Fibroblast of lung (primary cell): Measurements from ENCODE around the gene MBL2. TPM values are rescaled to one million over a fixed set of nuclear protein-coding genes. Genes with fewer than 3 reads are reported as not detected.

Experiments
- DNase-seq, 2 donors: peaks; one replicate each; pipeline versions ENCODE4 v3.0.0 to v3.0.0-alpha.2; 2010; ENCODE audit warnings: low read depth in 2 of 2
- H2AFZ ChIP-seq: 2 replicates; pipeline ENCODE4 v1.5.1; 2012; ENCODE audit warnings: low read length, control low read depth, inconsistent platforms
- H3K27ac ChIP-seq: 2 replicates; pipeline ENCODE4 v1.5.1; 2011; ENCODE audit warnings: low read length, control low read depth; ENCODE audit not compliant: insufficient read depth
- H3K27me3 ChIP-seq: 2 replicates; pipeline ENCODE4 v1.5.1; 2011; ENCODE audit warnings: mild to moderate bottlenecking, low read length; ENCODE audit not compliant: control insufficient read depth, insufficient read depth
- H3K36me3 ChIP-seq: 2 replicates; pipeline ENCODE4 v1.5.1; 2011; ENCODE audit warnings: low read length; ENCODE audit not compliant: control insufficient read depth, insufficient read depth
- H3K4me1 ChIP-seq: 2 replicates; pipeline ENCODE4 v1.5.1; 2011; ENCODE audit warnings: low read length; ENCODE audit not compliant: control insufficient read depth, insufficient read depth; ENCODE audit errors: extremely low read depth
- H3K4me2 ChIP-seq: 2 replicates; pipeline ENCODE4 v1.5.1; 2011; ENCODE audit warnings: low read length, control low read depth; ENCODE audit not compliant: insufficient read depth; ENCODE audit errors: extremely low read depth
- H3K4me3 ChIP-seq, 4 experiments: fragments of 200-600 bp in 1 of 4; sonication (generic) in 1 of 4; replicated peaks in 1 of 4; 2 replicates each; pipeline ENCODE4 v1.5.1; 2011 to 2016; ENCODE audit warnings: low read length in 4 of 4, low read depth in 3 of 4, mild to moderate bottlenecking in 3 of 4, control low read depth in 2 of 4, inconsistent platforms in 1 of 4, mixed read lengths in 1 of 4; ENCODE audit not compliant: insufficient read depth in 1 of 4; ENCODE audit errors: control extremely low read depth in 1 of 4
- H3K79me2 ChIP-seq: 2 replicates; pipeline ENCODE4 v1.5.1; 2012; ENCODE audit warnings: mild to moderate bottlenecking, low read length, inconsistent platforms; ENCODE audit not compliant: control insufficient read depth, insufficient read depth
- H3K9ac ChIP-seq: 2 replicates; pipeline ENCODE4 v1.5.1; 2011; ENCODE audit warnings: mild to moderate bottlenecking, low read length, control low read depth; ENCODE audit not compliant: insufficient read depth
- H3K9me3 ChIP-seq: 2 replicates; pipeline ENCODE4 v1.5.1; 2012; ENCODE audit warnings: low read depth, low read length; ENCODE audit not compliant: control insufficient read depth, insufficient read depth
- H4K20me1 ChIP-seq: 2 replicates; pipeline ENCODE4 v1.5.1; 2011; ENCODE audit warnings: low read length; ENCODE audit not compliant: control insufficient read depth, insufficient read depth; ENCODE audit errors: extremely low read depth
- CTCF ChIP-seq, 2 donors: IDR thresholded peaks in 1 of 2; conservative IDR thresholded peaks in 1 of 2; 1 replicate in 1 of 2; 2 replicates in 1 of 2; pipeline ENCODE4 v1.5.1; 2011 to 2012; ENCODE audit warnings: low read length in 2 of 2, control low read depth in 1 of 2, inconsistent platforms in 1 of 2, low read depth in 1 of 2, mild to moderate bottlenecking in 1 of 2
- EZH2 ChIP-seq: IDR thresholded peaks from 2 replicates; pipeline ENCODE4 v1.5.1; 2012; ENCODE audit warnings: low read length, control low read depth, mild to moderate bottlenecking; ENCODE audit errors: missing control alignments
- polyA plus RNA-seq, 2 donors: library from polyadenylated mRNA; depleted of rRNA in 1 of 2; stranded (reverse) in 1 of 2; unstranded in 1 of 2; fragments of >200 nt; gene quantifications; 2 replicates each; pipeline ENCODE4 v1.2.1, GENCODE V29; 2011 to 2012; ENCODE audit warnings: missing spikeins in 1 of 2
- total RNA-seq: library from RNA; depleted of rRNA; stranded (reverse); fragments of >200 nt; gene quantifications from 2 replicates; pipeline ENCODE4 v1.2.1, GENCODE V29; 2014

MBL2 gene
- total and polyA plus RNA-seq, 2 donors (not counting 1 experiment from before 2014, with no cell fraction given), result not detected

- H3K4me2 ChIP-seq, result no peak overlapping the region
- no peaks in the 10 kb centered on the region for H3K9me3 ChIP-seq
- H3K36me3 ChIP-seq, result no peaks in the 10 kb centered on the region
Observed at GRCh38 chr10:52740155-52740549, 32.4 kb downstream of the MBL2 start.

DNA sequence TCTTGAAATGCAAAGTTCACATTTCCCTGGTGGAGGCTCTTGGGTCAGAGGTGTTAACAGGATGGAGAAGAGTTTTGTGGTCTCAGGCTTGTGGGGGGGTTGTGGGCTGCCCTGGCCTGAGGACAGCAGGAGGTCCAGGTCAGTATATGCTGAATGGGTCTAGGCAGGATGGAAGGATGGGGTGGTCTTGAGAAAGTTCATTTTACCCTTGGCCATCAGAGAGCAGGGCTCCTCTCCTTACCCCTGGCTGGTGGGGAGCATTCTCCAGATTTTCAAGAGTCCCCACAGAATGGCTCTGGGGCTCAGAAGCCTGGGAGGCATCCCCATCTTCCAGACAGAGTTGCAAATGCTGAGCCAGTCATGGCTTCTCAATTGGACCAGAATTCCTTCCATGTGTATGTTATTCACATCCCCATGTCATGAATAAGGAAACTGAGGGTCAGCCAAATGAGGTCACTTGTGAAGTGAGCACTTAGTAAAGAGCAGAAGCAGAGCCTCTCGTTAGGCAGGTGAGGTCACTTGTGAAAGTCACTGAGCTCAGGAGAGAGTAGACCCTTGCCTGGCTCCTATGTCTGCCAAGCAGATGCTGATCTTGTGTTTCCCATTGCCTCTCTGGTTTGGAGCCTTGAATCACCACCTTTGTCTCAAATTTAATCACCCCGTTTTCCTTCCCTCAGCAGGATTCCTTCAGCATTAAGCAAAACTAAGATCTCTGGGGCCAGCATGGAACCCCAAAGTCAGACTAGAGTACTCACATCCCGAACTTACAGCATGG, 33.0 kb downstream of the MBL2 start:
- no peaks in the 10 kb centered on the region for H3K4me1 ChIP-seq
- H3K9me3 ChIP-seq, result no peaks in the 10 kb centered on the region
- H3K4me2 ChIP-seq, result no peak overlapping the region
- H3K27ac ChIP-seq, result no peak overlapping the region
- no peak overlapping the region for H2AFZ ChIP-seq
- no peak overlapping the region for H3K4me3 ChIP-seq
- no peaks in the 10 kb centered on the region for H3K79me2 ChIP-seq
- no peaks in the 10 kb centered on the region for H3K36me3 ChIP-seq
- TF ChIP-seq EZH2 (no peak), CTCF (conservative IDR thresholded peaks at IDR 0.05 in 1 of 2, IDR thresholded peaks at IDR 0.05 in 1 of 2; ENCODE audit: low read depth in 1 of 2, low read length in 2 of 2) (no peak)
- H3K9ac ChIP-seq, result no peak overlapping the region
- H4K20me1 ChIP-seq, result no peaks in the 10 kb centered on the region
- no peak for DNase-seq
- H3K27me3 ChIP-seq, result no peaks in the 10 kb centered on the region

More at GRCh38 chr10:52740155-52740549, 32.4 kb downstream of the MBL2 start:
- DNase-seq, result no peak
- H2AFZ ChIP-seq, result no peak overlapping the region
- no peaks in the 10 kb centered on the region for H4K20me1 ChIP-seq
- no peak overlapping the region for H3K9ac ChIP-seq
- no peak overlapping the region for H3K4me3 ChIP-seq
- no peaks in the 10 kb centered on the region for H3K27me3 ChIP-seq
- H3K4me1 ChIP-seq, result no peaks in the 10 kb centered on the region
- H3K79me2 ChIP-seq, result no peaks in the 10 kb centered on the region
- TF ChIP-seq EZH2 (no peak), CTCF (conservative IDR thresholded peaks at IDR 0.05 in 1 of 2, IDR thresholded peaks at IDR 0.05 in 1 of 2; ENCODE audit: low read depth in 1 of 2, low read length in 2 of 2) (no peak)
- no peak overlapping the region for H3K27ac ChIP-seq

DNA sequence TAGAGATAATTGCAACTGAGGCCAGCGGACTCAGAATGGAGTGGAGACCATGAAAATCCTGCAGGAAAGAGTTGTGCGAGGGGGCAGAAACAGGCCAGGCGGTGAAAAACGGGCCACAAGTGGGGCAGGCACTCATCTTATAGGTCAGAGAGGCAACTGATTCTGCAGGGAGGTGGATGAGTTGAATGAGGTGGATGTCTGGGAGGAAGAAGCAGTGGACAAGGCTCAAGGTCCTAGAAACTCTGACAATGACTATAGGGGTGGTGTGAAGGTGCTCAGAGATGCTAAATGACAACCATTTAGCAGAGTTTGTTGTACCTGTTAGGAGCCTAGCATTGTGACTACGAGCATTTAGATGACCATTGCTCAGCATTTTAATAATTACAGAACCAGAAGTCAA, 33.6 kb downstream of the MBL2 start:
- TF ChIP-seq EZH2, result no peak
- no peak for TF ChIP-seq CTCF (conservative IDR thresholded peaks at IDR 0.05 in 1 of 2, IDR thresholded peaks at IDR 0.05 in 1 of 2; ENCODE audit: low read depth in 1 of 2, low read length in 2 of 2)
- Histone ChIP-seq H3K9me3 (no peaks in the 10 kb centered on the region), H3K4me1 (no peaks in the 10 kb centered on the region), H3K4me3 (no peak overlapping the region), H3K36me3 (no peaks in the 10 kb centered on the region), H4K20me1 (no peaks in the 10 kb centered on the region), H3K4me2 (no peak overlapping the region), H3K9ac (no peak overlapping the region), H3K27ac (no peak overlapping the region), H3K27me3 (no peaks in the 10 kb centered on the region), H3K79me2 (no peaks in the 10 kb centered on the region), H2AFZ (no peak overlapping the region)
- DNase-seq, result no peak
